GM12878 (cell line): ENCODE data around the gene ZDHHC9. TPM values are rescaled to one million over a fixed set of nuclear protein-coding genes. Genes with fewer than 3 reads are reported as not detected.
A peak's percentile ranks its signal among the peaks of the same experiment; 100 is the strongest.

Experiments used
- ASH2L ChIP-seq: fragments of 300-600, 200-600 bp; sonication (generic); IDR thresholded peaks from 2 replicates; pipeline ENCODE4 v1.6.1; 2017; ENCODE audit warnings: low read depth, mild to moderate bottlenecking, borderline replicate concordance
- ATF7 ChIP-seq: fragments of 450-650 bp; IDR thresholded peaks from 2 replicates; pipeline ENCODE4 v1.6.1; 2016; ENCODE audit warnings: low read depth, mild to moderate bottlenecking
- CBFB ChIP-seq: IDR thresholded peaks from 2 replicates; pipeline ENCODE4 v1.6.1; 2016; ENCODE audit warnings: antibody characterized with exemption, low read depth
- CREB1 ChIP-seq: IDR thresholded peaks from 2 replicates; pipeline ENCODE4 v1.6.1; 2012; ENCODE audit warnings: low read depth, mild to moderate bottlenecking, inconsistent platforms
- ETV6 ChIP-seq, 2 experiments: fragments of 450-650 bp in 1 of 2; IDR thresholded peaks in 1 of 2; conservative IDR thresholded peaks in 1 of 2; 2 replicates each; pipeline ENCODE4 v1.6.1; 2014; ENCODE audit warnings: antibody characterized with exemption in 1 of 2, borderline replicate concordance in 1 of 2, low read depth in 1 of 2, mild to moderate bottlenecking in 1 of 2, moderate library complexity in 1 of 2
- GABPA ChIP-seq: IDR thresholded peaks from 2 replicates; pipeline ENCODE4 v1.6.1; 2014; ENCODE audit warnings: antibody characterized with exemption, low read depth, mild to moderate bottlenecking, inconsistent platforms
- IKZF2 ChIP-seq, 2 experiments: fragments of 450-650 bp; IDR thresholded peaks; 2 replicates each; pipeline ENCODE4 v1.6.1; 2017; ENCODE audit warnings: mild to moderate bottlenecking in 2 of 2, moderate library complexity in 2 of 2
- IRF5 ChIP-seq: fragments of 450-650 bp; IDR thresholded peaks from 2 replicates; pipeline ENCODE4 v1.6.1; 2017; ENCODE audit warnings: borderline replicate concordance
- JUNB ChIP-seq: IDR thresholded peaks from 2 replicates; pipeline ENCODE4 v1.6.1; 2016; ENCODE audit warnings: antibody characterized with exemption, mild to moderate bottlenecking
- KAT2A ChIP-seq: conservative IDR thresholded peaks from 2 replicates; pipeline ENCODE4 v1.6.1; 2011; ENCODE audit warnings: low read depth, low read length; ENCODE audit not compliant: control insufficient read depth
- KLF5 ChIP-seq: fragments of 450-650 bp; IDR thresholded peaks from 2 replicates; pipeline ENCODE4 v1.6.1; 2014; ENCODE audit warnings: mild to moderate bottlenecking; ENCODE audit not compliant: partially characterized antibody
- MEF2A ChIP-seq: IDR thresholded peaks from 2 replicates; pipeline ENCODE4 v1.6.1; 2011; ENCODE audit warnings: low read depth, mild to moderate bottlenecking, low read length, moderate library complexity; ENCODE audit not compliant: insufficient read depth
- MTA2 ChIP-seq: fragments of 450-650 bp; IDR thresholded peaks from 2 replicates; pipeline ENCODE4 v1.6.1; 2016; ENCODE audit warnings: low read depth, mild to moderate bottlenecking, moderate library complexity
- MYC ChIP-seq: IDR thresholded peaks from 2 replicates; pipeline ENCODE4 v1.6.1; 2011; ENCODE audit warnings: mild to moderate bottlenecking, low read length, moderate library complexity, inconsistent platforms; ENCODE audit not compliant: insufficient read depth, insufficient replicate concordance, insufficient read length, severe bottlenecking
- NBN ChIP-seq: fragments of 450-650 bp; IDR thresholded peaks from 2 replicates; pipeline ENCODE4 v1.6.1; 2016
- NFIC ChIP-seq: IDR thresholded peaks from 2 replicates; pipeline ENCODE4 v1.6.1; 2012; ENCODE audit warnings: low read depth, mild to moderate bottlenecking, inconsistent platforms, low read length, moderate library complexity
- NR2C1 ChIP-seq: fragments of 450-650 bp; IDR thresholded peaks from 2 replicates; pipeline ENCODE4 v1.6.1; 2017; ENCODE audit warnings: antibody characterized with exemption, mild to moderate bottlenecking, moderate library complexity
- POLR2A ChIP-seq: IDR thresholded peaks from 2 replicates; pipeline ENCODE4 v1.6.1; 2011; ENCODE audit warnings: low read depth, mild to moderate bottlenecking, low read length
- POLR2AphosphoS5 ChIP-seq: IDR thresholded peaks from 2 replicates; pipeline ENCODE4 v1.6.1; 2011; ENCODE audit warnings: mild to moderate bottlenecking, low read length, inconsistent platforms
- RB1 ChIP-seq: fragments of 450-650 bp; formaldehyde crosslinking; IDR thresholded peaks from 2 replicates; pipeline ENCODE4 v1.6.1; 2017; ENCODE audit warnings: mild to moderate bottlenecking, borderline replicate concordance
- RELB ChIP-seq: fragments of 450-650 bp; IDR thresholded peaks from 2 replicates; pipeline ENCODE4 v1.6.1; 2017; ENCODE audit warnings: low read depth, mild to moderate bottlenecking, moderate library complexity
- SMC3 ChIP-seq: IDR thresholded peaks from 2 replicates; pipeline ENCODE4 v1.6.1; 2011; ENCODE audit warnings: low read length, improper control_type of control experiment, borderline replicate concordance
- STAT3 ChIP-seq: IDR thresholded peaks from 2 replicates; pipeline ENCODE4 v1.6.1; 2011; ENCODE audit warnings: low read depth, low read length, improper control_type of control experiment
- TBL1XR1 ChIP-seq: IDR thresholded peaks from 2 replicates; pipeline ENCODE4 v1.6.1; 2012; ENCODE audit warnings: low read depth, low read length, improper control_type of control experiment
- TCF3 ChIP-seq: IDR thresholded peaks from 2 replicates; pipeline ENCODE4 v1.6.1; 2012; ENCODE audit warnings: low read depth, mild to moderate bottlenecking, low read length, borderline replicate concordance; ENCODE audit not compliant: insufficient read depth
- WRNIP1 ChIP-seq: IDR thresholded peaks from 2 replicates; pipeline ENCODE4 v1.6.1; 2011; ENCODE audit warnings: low read depth, low read length, improper control_type of control experiment, borderline replicate concordance
- ZNF217 ChIP-seq: fragments of 450-650 bp; IDR thresholded peaks from 2 replicates; pipeline ENCODE4 v1.6.1; 2017; ENCODE audit warnings: antibody characterized with exemption, mild to moderate bottlenecking
- polyA plus RNA-seq, 11 experiments: library from polyadenylated mRNA; depleted of rRNA in 4 of 11; unstranded in 6 of 11; stranded (reverse) in 5 of 11; fragments of >200 nt; fragmentation: Nextera tagmentation in 4 of 11; fragmentation: Illumina TruSeq in 1 of 11; extraction: Ambion mirVana in 4 of 11; extraction: Trizol in 1 of 11; gene quantifications; 1 replicate in 1 of 11; 2 replicates in 10 of 11; pipeline versions ENCODE4 v1.2.1 to v1.2.3, GENCODE V29; 2011 to 2016; ENCODE audit warnings: inconsistent platforms in 2 of 11, missing spikeins in 2 of 11, low read depth in 1 of 11
- total RNA-seq, 4 experiments: library from RNA; depleted of rRNA in 3 of 4; stranded (reverse); fragments of >200 nt in 3 of 4; fragmentation: Illumina TruSeq in 1 of 4; extraction: Trizol in 1 of 4; gene quantifications; 2 replicates each; pipeline versions ENCODE4 v1.2.1 to v1.2.3, GENCODE V29; 2013 to 2021
- TF ChIP-seq, protein P1 (sequence below): IDR thresholded peaks from 2 replicates; pipeline ENCODE4 v1.6.1; 2011; ENCODE audit warnings: mild to moderate bottlenecking, low read depth, low read length, moderate library complexity; ENCODE audit not compliant: insufficient replicate concordance
- TF ChIP-seq, protein P2 (sequence below): IDR thresholded peaks from 2 replicates; pipeline ENCODE4 v1.6.1; 2012; ENCODE audit warnings: low read depth, low read length, improper control_type of control experiment

ZDHHC9 gene
- total and polyA plus RNA-seq, 10 of the 15 experiments (the other 5 are each of a cell fraction or from before 2014, with no cell fraction given): 1.8 to 13.0 (median 5.4) TPM

GRCh38 chrX:129781134-129781672, 62.5 kb downstream of the ZDHHC9 start (continued):
- TF ChIP-seq CREB1 (no peak), KAT2A (no peak), POLR2A (peak; percentile 77), RELB (peak; percentile 14; the same call in 1 of the 2 replicates), TBL1XR1 (no peak; the same call in 1 of the 2 replicates), KLF5 (no peak), NBN (no peak), IKZF2 (IDR thresholded peaks at IDR 0.05) (peak; percentile 69), RB1 (no peak), GABPA (no peak), MYC (no peak), ZNF217 (no peak), MEF2A (no peak), ATF7 (peak; percentile 42; the same call in 1 of the 2 replicates), POLR2AphosphoS5 (peak; percentile 83), ETV6 (conservative IDR thresholded peaks at IDR 0.05 in 1 of 2, IDR thresholded peaks at IDR 0.05 in 1 of 2; ENCODE audit: borderline replicate concordance in 1 of 2, low read depth in 1 of 2) (peak in 1 of 2 experiments; percentile 70; a peak in 1 of 4 replicates), NFIC (no peak), SMC3 (no peak), MTA2 (peak; percentile 68), STAT3 (no peak), TCF3 (no peak), IRF5 (no peak), NR2C1 (no peak), CBFB (peak; percentile 74), ASH2L (no peak), JUNB (no peak), WRNIP1 (no peak)
- TF ChIP-seq, protein P1, sequence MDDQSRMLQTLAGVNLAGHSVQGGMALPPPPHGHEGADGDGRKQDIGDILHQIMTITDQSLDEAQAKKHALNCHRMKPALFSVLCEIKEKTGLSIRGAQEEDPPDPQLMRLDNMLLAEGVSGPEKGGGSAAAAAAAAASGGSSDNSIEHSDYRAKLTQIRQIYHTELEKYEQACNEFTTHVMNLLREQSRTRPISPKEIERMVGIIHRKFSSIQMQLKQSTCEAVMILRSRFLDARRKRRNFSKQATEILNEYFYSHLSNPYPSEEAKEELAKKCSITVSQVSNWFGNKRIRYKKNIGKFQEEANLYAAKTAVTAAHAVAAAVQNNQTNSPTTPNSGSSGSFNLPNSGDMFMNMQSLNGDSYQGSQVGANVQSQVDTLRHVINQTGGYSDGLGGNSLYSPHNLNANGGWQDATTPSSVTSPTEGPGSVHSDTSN: no peak
- TF ChIP-seq, protein P2, sequence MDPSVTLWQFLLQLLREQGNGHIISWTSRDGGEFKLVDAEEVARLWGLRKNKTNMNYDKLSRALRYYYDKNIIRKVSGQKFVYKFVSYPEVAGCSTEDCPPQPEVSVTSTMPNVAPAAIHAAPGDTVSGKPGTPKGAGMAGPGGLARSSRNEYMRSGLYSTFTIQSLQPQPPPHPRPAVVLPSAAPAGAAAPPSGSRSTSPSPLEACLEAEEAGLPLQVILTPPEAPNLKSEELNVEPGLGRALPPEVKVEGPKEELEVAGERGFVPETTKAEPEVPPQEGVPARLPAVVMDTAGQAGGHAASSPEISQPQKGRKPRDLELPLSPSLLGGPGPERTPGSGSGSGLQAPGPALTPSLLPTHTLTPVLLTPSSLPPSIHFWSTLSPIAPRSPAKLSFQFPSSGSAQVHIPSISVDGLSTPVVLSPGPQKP: peak; percentile 75
